Epithelial cell of proximal tubule (primary cell): ENCODE measurements around the gene TMIGD3. TPM values are rescaled to one million over a fixed set of nuclear protein-coding genes. Genes with fewer than 3 reads are reported as not detected.

Experiments
- DNase-seq: peaks from one replicate; pipeline ENCODE4 v3.0.0-alpha.2; 2011; ENCODE audit warnings: low read depth
- H3K4me3 ChIP-seq: 2 replicates; pipeline ENCODE4 v1.5.1; 2011; ENCODE audit warnings: low read depth, mild to moderate bottlenecking, low read length
- total RNA-seq: library from RNA; depleted of rRNA; stranded (reverse); fragments of >200 nt; gene quantifications from 2 replicates; pipeline ENCODE4 v1.2.3, GENCODE V29; 2015
- TF ChIP-seq, protein P1 (sequence below): conservative IDR thresholded peaks from 2 replicates; pipeline ENCODE4 v1.5.1; 2012; ENCODE audit warnings: low read depth, mild to moderate bottlenecking, low read length

The TMIGD3 gene
- total RNA-seq, 1 donor from 2014 or later = not detected

DNA sequence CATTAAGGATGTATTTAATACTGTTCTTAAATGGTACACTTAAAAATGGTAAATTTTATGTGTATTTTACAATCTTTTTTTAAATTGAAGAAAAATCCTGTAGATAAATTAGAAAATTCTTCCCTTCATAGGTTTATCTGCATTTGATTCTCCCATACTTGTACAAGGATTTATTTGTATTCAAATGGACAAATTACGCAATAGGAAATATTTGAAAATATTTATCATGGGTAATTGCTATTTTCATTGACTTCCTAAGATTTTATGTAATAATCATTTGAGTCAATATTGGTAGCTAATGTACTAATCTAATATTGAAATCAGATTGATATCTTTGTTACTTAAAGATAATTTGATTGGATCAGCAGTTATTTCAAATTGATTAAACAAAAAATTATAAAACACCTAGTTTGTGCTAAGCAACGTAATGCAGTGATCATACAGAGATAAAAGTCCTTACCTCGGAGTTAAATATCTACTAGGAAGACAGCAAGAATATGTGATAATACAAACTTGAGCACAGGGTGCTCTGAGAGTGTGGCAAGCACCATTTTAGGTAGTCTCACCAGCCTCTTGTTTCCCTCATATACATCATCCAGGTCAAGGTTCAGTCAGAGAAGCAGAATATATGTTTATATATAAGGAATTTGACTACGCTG lies 40.9 kb downstream of the TMIGD3 start:
- TF ChIP-seq, protein P1, sequence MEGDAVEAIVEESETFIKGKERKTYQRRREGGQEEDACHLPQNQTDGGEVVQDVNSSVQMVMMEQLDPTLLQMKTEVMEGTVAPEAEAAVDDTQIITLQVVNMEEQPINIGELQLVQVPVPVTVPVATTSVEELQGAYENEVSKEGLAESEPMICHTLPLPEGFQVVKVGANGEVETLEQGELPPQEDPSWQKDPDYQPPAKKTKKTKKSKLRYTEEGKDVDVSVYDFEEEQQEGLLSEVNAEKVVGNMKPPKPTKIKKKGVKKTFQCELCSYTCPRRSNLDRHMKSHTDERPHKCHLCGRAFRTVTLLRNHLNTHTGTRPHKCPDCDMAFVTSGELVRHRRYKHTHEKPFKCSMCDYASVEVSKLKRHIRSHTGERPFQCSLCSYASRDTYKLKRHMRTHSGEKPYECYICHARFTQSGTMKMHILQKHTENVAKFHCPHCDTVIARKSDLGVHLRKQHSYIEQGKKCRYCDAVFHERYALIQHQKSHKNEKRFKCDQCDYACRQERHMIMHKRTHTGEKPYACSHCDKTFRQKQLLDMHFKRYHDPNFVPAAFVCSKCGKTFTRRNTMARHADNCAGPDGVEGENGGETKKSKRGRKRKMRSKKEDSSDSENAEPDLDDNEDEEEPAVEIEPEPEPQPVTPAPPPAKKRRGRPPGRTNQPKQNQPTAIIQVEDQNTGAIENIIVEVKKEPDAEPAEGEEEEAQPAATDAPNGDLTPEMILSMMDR = no peak
- DNase-seq = no peak
- no peak overlapping the region for H3K4me3 ChIP-seq

DNA sequence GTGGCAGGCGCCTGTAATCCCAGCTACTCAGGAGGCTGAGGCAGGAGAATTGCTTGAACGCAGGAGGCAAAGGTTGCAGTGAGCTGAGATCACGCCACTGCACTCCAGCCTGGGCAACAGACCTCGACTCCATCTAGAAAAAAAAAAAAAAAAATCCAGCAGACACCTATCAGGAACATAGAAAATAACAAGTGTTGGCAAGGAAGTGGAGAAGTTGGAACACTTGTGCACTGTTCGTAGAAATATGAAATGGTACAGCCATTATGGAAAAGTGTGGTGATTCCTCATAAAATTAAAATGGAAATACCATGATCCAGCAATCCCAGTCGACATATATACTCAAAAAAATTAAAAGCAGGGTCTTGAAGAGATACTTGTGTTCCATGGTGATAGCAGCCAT lies 41.7 kb downstream of the TMIGD3 start:
- TF ChIP-seq, protein P1 = no peak
- DNase-seq = no peak
- H3K4me3 ChIP-seq = no peak overlapping the region

DNA sequence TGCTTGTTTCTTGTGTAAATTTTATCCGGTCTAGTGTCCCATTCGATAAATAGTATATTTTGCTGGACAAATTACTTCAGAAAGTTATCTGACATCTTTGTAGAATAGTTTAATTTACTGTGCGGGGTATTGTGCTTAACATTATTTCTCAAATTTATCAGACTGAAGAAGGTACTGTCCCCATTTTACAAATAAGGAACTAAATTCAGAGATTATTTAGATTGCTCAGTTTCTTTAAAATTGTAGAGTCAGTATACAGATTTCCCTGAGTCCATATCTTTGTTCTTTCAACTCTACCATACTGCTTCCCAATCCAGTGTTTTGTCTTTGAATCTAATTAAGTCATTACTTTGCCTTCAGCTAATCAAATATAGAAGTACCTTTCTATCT lies 47.8 kb downstream of the TMIGD3 start:
- no peak for DNase-seq
- TF ChIP-seq, protein P1 = no peak
- H3K4me3 ChIP-seq = no peak overlapping the region

DNA sequence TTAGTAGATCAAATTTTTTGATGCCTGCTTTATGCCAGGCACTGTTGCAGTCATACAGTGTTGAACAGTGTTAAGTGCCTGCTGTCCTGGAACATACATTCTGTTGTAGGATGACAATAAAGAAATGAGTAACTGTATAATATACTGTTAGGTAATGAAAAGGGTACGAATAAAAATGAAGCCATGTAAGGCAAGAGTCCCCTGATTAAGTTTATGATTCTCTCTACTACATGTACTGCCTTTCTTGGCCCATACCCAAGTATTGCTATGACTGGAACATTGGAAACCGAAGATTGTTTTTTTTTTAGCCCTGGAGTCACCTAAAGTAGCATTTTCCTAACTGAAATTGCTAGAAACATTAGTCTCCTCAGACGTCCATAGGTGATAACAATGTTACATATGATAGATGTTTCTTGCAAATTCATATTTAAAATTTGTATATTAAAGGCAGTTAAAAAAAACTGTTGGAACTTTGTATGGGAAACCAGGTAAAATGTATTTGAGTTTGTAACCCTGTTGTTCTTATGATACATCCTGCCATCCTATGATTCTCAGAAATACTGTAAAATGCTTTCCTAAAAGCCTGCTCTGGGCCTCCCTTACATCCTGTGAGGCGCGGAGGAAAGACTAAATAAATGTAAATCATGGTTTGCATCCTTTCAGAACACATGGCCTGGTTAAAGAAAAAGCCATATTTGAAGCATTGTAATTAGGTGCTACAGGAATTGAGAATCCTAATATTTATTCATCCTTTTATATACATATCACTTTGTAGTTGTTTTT lies 48.4 kb downstream of the TMIGD3 start:
- DNase-seq = no peak
- no peak overlapping the region for H3K4me3 ChIP-seq
- TF ChIP-seq, protein P1 = no peak

DNA sequence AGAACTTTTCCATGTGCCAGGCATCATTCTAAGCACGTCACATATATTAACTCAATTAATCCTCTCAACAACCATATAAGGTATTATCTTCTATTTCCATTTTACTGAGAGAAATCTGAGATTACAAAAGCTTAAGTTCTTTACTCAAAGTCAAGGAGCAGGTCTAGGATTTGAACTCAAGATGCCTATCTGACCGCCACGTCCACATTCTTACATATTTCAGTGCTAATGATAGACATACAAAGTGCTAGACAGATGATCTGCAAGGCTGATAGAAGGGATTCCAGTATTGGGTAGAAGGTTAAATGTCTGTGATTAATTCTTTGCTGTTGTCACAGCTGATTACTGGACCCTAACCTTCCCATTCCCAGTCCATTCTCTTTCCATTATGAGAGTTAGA lies 49.7 kb downstream of the TMIGD3 start:
- TF ChIP-seq, protein P1 = no peak
- no peak for DNase-seq
- H3K4me3 ChIP-seq = no peak overlapping the region

DNA sequence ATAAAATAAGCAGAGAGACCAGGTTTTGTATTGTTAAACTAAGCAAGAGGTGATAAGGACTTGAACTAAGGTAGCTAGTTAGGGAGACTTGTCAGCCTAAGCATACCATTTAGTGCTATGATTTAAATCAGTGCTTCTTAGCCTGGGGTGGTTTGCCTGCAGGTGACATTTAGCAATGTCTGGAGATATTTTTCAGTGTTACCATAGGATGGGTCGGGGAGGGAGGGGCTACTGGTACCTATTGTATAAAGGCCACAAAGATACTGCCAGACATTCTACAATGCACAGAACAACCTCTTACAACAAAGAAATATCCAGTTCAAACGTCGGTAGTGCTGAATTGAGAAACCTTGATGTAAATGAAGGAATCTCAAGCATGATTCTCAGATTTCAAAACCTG lies 50.9 kb downstream of the TMIGD3 start:
- H3K4me3 ChIP-seq = no peak overlapping the region
- TF ChIP-seq, protein P1 = no peak
- no peak for DNase-seq
